ENCODE measurements around the gene COX5B. TPM values are rescaled to one million over a fixed set of nuclear protein-coding genes. Genes with fewer than 3 reads are reported as not detected.

The COX5B gene
- total RNA-seq, 1 donor from 2014 or later: 213 TPM

GRCh38 chr2:97673182-97673914 lies 27.5 kb downstream of the COX5B start:
- Histone ChIP-seq H3K9ac (ENCODE audit: low read length) (no peak overlapping the region), H3K9me3 (ENCODE audit: insufficient read depth, low read depth, low read length) (no peaks in the 10 kb centered on the region), H3K27ac (ENCODE audit: low read depth, low read length) (no peak overlapping the region), H3K36me3 (ENCODE audit: insufficient read depth, low read length) (no peaks in the 10 kb centered on the region), H3K4me3 (ENCODE audit: insufficient read depth, low read depth, low read length) (no peak overlapping the region), H2AFZ (ENCODE audit: low read depth, low read length) (no peak overlapping the region), H3K79me2 (ENCODE audit: insufficient read depth, low read length) (no peaks in the 10 kb centered on the region), H3K27me3 (ENCODE audit: insufficient read depth, low read length) (no peaks in the 10 kb centered on the region), H4K20me1 (ENCODE audit: insufficient read depth, low read length) (no peaks in the 10 kb centered on the region), H3K4me1 (ENCODE audit: insufficient read depth, low read length) (peaks cover 5% of the 10 kb centered on the region), H3K4me2 (ENCODE audit: low read length) (no peak overlapping the region)
- DNase-seq (ENCODE audit: low read depth) (peak; percentile 18), FAIRE-seq (no peak)
- Mint-ChIP-seq H3K36me3 (ENCODE audit: low read depth, unreplicated experiment) (peaks cover 9% of the 10 kb centered on the region), H3K4me3 (ENCODE audit: unreplicated experiment) (no peak overlapping the region), H3K27ac (ENCODE audit: unreplicated experiment) (no peak overlapping the region), H3K27me3 (ENCODE audit: low read depth, unreplicated experiment) (no peaks in the 10 kb centered on the region), H3K4me1 (ENCODE audit: low read depth, unreplicated experiment) (peaks cover 7% of the 10 kb centered on the region), H3K9me3 (ENCODE audit: unreplicated experiment) (no peaks in the 10 kb centered on the region)
- TF ChIP-seq EZH2 (IDR thresholded peaks at IDR 0.05; ENCODE audit: insufficient read depth, low read length): no peak
- TF ChIP-seq CTCF (IDR thresholded peaks at IDR 0.05; ENCODE audit: insufficient read depth, low read depth, low read length): no peak

GRCh38 chr2:97673915-97674283 lies 28.0 kb downstream of the COX5B start:
- Histone ChIP-seq H3K4me1 (ENCODE audit: insufficient read depth, low read length) (peaks cover 5% of the 10 kb centered on the region), H3K4me3 (ENCODE audit: insufficient read depth, low read depth, low read length) (no peak overlapping the region), H3K9ac (ENCODE audit: low read length) (no peak overlapping the region), H3K4me2 (ENCODE audit: low read length) (no peak overlapping the region), H3K9me3 (ENCODE audit: insufficient read depth, low read depth, low read length) (no peaks in the 10 kb centered on the region), H2AFZ (ENCODE audit: low read depth, low read length) (no peak overlapping the region), H3K27me3 (ENCODE audit: insufficient read depth, low read length) (no peaks in the 10 kb centered on the region), H3K79me2 (ENCODE audit: insufficient read depth, low read length) (no peaks in the 10 kb centered on the region), H3K36me3 (ENCODE audit: insufficient read depth, low read length) (no peaks in the 10 kb centered on the region), H4K20me1 (ENCODE audit: insufficient read depth, low read length) (no peaks in the 10 kb centered on the region), H3K27ac (ENCODE audit: low read depth, low read length) (no peak overlapping the region)
- Mint-ChIP-seq H3K9me3 (ENCODE audit: unreplicated experiment) (no peaks in the 10 kb centered on the region), H3K4me1 (ENCODE audit: low read depth, unreplicated experiment) (peaks cover 8% of the 10 kb centered on the region), H3K27ac (ENCODE audit: unreplicated experiment) (no peak overlapping the region), H3K4me3 (ENCODE audit: unreplicated experiment) (no peak overlapping the region), H3K27me3 (ENCODE audit: low read depth, unreplicated experiment) (no peaks in the 10 kb centered on the region), H3K36me3 (ENCODE audit: low read depth, unreplicated experiment) (peaks cover 9% of the 10 kb centered on the region)
- DNase-seq (ENCODE audit: low read depth) (no peak), FAIRE-seq (no peak)
- TF ChIP-seq EZH2 (IDR thresholded peaks at IDR 0.05; ENCODE audit: insufficient read depth, low read length): no peak
- TF ChIP-seq CTCF (IDR thresholded peaks at IDR 0.05; ENCODE audit: insufficient read depth, low read depth, low read length): no peak

- Histone ChIP-seq H3K36me3 (ENCODE audit: insufficient read depth, low read length) (no peaks in the 10 kb centered on the region), H3K27me3 (ENCODE audit: insufficient read depth, low read length) (no peaks in the 10 kb centered on the region), H3K27ac (ENCODE audit: low read depth, low read length) (no peak overlapping the region), H3K4me1 (ENCODE audit: insufficient read depth, low read length) (peaks cover 5% of the 10 kb centered on the region), H3K79me2 (ENCODE audit: insufficient read depth, low read length) (no peaks in the 10 kb centered on the region), H3K9ac (ENCODE audit: low read length) (no peak overlapping the region), H3K4me3 (ENCODE audit: insufficient read depth, low read depth, low read length) (no peak overlapping the region), H4K20me1 (ENCODE audit: insufficient read depth, low read length) (no peaks in the 10 kb centered on the region), H3K4me2 (ENCODE audit: low read length) (no peak overlapping the region), H3K9me3 (ENCODE audit: insufficient read depth, low read depth, low read length) (no peaks in the 10 kb centered on the region), H2AFZ (ENCODE audit: low read depth, low read length) (no peak overlapping the region)
- Mint-ChIP-seq H3K27me3 (ENCODE audit: low read depth, unreplicated experiment) (no peaks in the 10 kb centered on the region), H3K27ac (ENCODE audit: unreplicated experiment) (no peak overlapping the region), H3K36me3 (ENCODE audit: low read depth, unreplicated experiment) (peaks cover 9% of the 10 kb centered on the region), H3K4me1 (ENCODE audit: low read depth, unreplicated experiment) (peaks cover 8% of the 10 kb centered on the region), H3K9me3 (ENCODE audit: unreplicated experiment) (no peaks in the 10 kb centered on the region), H3K4me3 (ENCODE audit: unreplicated experiment) (no peak overlapping the region)
- FAIRE-seq (no peak), DNase-seq (ENCODE audit: low read depth) (no peak)
- TF ChIP-seq EZH2 (IDR thresholded peaks at IDR 0.05; ENCODE audit: insufficient read depth, low read length) (no peak), CTCF (IDR thresholded peaks at IDR 0.05; ENCODE audit: insufficient read depth, low read depth, low read length) (no peak)
Observed at GRCh38 chr2:97675430-97676113, 29.7 kb downstream of the COX5B start.

All from astrocyte (in vitro differentiated cells and primary cell).